ENCODE results near the gene KIF3C. TPM values are rescaled to one million over a fixed set of nuclear protein-coding genes. Genes with fewer than 3 reads are reported as not detected.

Gene KIF3C
- total and polyA plus RNA-seq, 2 donors (not counting 3 experiments of a cell fraction or from before 2014, with no cell fraction given), result 11.4 to 40.7 TPM

DNA sequence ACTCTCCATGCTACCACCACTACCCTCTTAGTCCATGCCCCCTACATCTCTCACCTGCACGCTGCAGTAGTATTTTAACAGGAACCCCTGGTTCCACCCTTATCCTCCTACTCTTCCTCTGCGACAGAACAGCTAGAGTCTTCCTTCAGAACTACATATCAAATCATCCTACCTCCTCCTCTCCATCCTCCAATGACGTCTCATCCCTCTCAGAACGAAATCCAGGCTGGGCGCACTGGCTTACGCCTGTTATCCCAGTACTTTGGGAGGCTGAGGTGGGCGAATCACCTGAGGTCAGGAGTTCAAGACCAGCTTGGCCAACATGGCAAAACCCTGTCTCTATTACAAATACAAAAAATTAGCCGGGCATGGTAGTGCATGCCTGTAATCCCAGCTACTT, 10.3 kb upstream of the KIF3C start:
- H3K9me3 ChIP-seq (replicated peaks; ENCODE audit: control insufficient read depth, insufficient read depth, low read length), result no peaks in the 10 kb centered on the region
- H3K36me3 ChIP-seq (ENCODE audit: control insufficient read depth in 2 of 2, extremely low read depth in 1 of 2, insufficient read depth in 2 of 2, low read length in 2 of 2), result no peaks in the 10 kb centered on the region
- dilution Hi-C loops (cut with MboI; ENCODE audit: extremely low pct_ligation_motif_present, low sequenced_read_pairs) (no loop called here), intact Hi-C loops (cut with micrococcal nuclease) (loop anchor here (5.0 kb wide), 1 partner anchor 95 kb away; no protein-coding TSS in a partner anchor)
- H3K4me2 ChIP-seq (ENCODE audit: insufficient read depth, low read length), result no peak overlapping the region
- no TSS peak for BruUV-seq (replicated peaks)
- no peak overlapping the region for H3K4me3 ChIP-seq (replicated peaks in 1 of 3; ENCODE audit: insufficient read depth in 1 of 3, low read depth in 1 of 3, low read length in 3 of 3)
- ChIA-PET CTCF (interaction anchor here (0.8 to 2.2 kb wide), 7 partner anchors 12 to 192 kb away, joined by 3 to 26 read pairs (median 14); no protein-coding TSS in a partner anchor), POLR2A (no interaction called here)
- peaks cover 5% of the 10 kb centered on the region for H3K4me1 ChIP-seq (ENCODE audit: control insufficient read depth, extremely low read depth, insufficient read depth, low read length)
- no peak overlapping the region for H2AFZ ChIP-seq (ENCODE audit: low read depth, low read length)
- H3K27me3 ChIP-seq (ENCODE audit: control insufficient read depth in 2 of 2, insufficient read depth in 2 of 2, low read length in 2 of 2), result no peaks in the 10 kb centered on the region
- H3K9ac ChIP-seq (replicated peaks; ENCODE audit: extremely low read depth, insufficient read depth, low read length), result no peak overlapping the region
- TF ChIP-seq POLR2A (IDR thresholded peaks at IDR 0.05; ENCODE audit: low read depth, low read length), result no peak
- TF ChIP-seq POLR2AphosphoS5 (IDR thresholded peaks at IDR 0.05; ENCODE audit: insufficient read depth, low read depth, low read length), result no peak
- no peak for TF ChIP-seq MYC (IDR thresholded peaks at IDR 0.05; ENCODE audit: low read depth, low read length)
- no peak for TF ChIP-seq MAX (IDR thresholded peaks at IDR 0.05; ENCODE audit: insufficient read depth, insufficient read length)
- no peak for TF ChIP-seq GATA2 (IDR thresholded peaks at IDR 0.05; ENCODE audit: insufficient read depth, insufficient read length, low read depth, low read length)
- no peak for TF ChIP-seq JUN (IDR thresholded peaks at IDR 0.05; ENCODE audit: borderline replicate concordance, insufficient read depth, insufficient read length, low read depth)
- TF ChIP-seq EZH2 (IDR thresholded peaks at IDR 0.05; ENCODE audit: borderline replicate concordance, low read depth, low read length, severe bottlenecking), result no peak
- no peak for TF ChIP-seq FOS (IDR thresholded peaks at IDR 0.05; ENCODE audit: borderline replicate concordance, insufficient read depth, low read length)
- TF ChIP-seq, protein P1, sequence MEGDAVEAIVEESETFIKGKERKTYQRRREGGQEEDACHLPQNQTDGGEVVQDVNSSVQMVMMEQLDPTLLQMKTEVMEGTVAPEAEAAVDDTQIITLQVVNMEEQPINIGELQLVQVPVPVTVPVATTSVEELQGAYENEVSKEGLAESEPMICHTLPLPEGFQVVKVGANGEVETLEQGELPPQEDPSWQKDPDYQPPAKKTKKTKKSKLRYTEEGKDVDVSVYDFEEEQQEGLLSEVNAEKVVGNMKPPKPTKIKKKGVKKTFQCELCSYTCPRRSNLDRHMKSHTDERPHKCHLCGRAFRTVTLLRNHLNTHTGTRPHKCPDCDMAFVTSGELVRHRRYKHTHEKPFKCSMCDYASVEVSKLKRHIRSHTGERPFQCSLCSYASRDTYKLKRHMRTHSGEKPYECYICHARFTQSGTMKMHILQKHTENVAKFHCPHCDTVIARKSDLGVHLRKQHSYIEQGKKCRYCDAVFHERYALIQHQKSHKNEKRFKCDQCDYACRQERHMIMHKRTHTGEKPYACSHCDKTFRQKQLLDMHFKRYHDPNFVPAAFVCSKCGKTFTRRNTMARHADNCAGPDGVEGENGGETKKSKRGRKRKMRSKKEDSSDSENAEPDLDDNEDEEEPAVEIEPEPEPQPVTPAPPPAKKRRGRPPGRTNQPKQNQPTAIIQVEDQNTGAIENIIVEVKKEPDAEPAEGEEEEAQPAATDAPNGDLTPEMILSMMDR (IDR thresholded peaks at IDR 0.05; ENCODE audit: extremely low read depth in 1 of 2, insufficient read depth in 1 of 2, low read depth in 1 of 2, low read length in 2 of 2), result no peak
- FAIRE-seq (no peak), DNase-seq (ENCODE audit: low read depth, low spot score) (no peak)
- H3K9me1 ChIP-seq (replicated peaks; ENCODE audit: control insufficient read depth, extremely low read depth, insufficient read depth, low read length), result no peaks in the 10 kb centered on the region
- no peak overlapping the region for H3K27ac ChIP-seq (ENCODE audit: insufficient read depth, low read depth, low read length)
- H3K79me2 ChIP-seq (ENCODE audit: control insufficient read depth, insufficient read depth, low read length), result no peaks in the 10 kb centered on the region
- no peaks in the 10 kb centered on the region for H4K20me1 ChIP-seq (replicated peaks; ENCODE audit: control insufficient read depth, extremely low read depth, insufficient read depth, low read length)

Measured in endothelial cell of umbilical vein (primary cell).